GM12865 (cell line): ENCODE data around the gene PLCG1.
A peak's percentile ranks its signal among the peaks of the same experiment; 100 is the strongest.

Experiments used
- DNase-seq: peaks from one replicate; pipeline ENCODE4 v3.0.0; 2010; ENCODE audit warnings: low read depth
- H3K4me3 ChIP-seq: 2 replicates; pipeline ENCODE4 v1.5.1; 2011; ENCODE audit warnings: mild to moderate bottlenecking, low read depth, low read length, control low read depth
- TF ChIP-seq, protein P1 (sequence below): IDR thresholded peaks from 2 replicates; pipeline ENCODE4 v1.5.1; 2011; ENCODE audit warnings: low read length, control low read depth, low read depth, inconsistent platforms; ENCODE audit not compliant: insufficient read depth; ENCODE audit errors: missing control alignments

PLCG1 gene

GRCh38 chr20:41135187-41135887 lies 2.0 kb upstream of the PLCG1 start:
- no peak overlapping the region for H3K4me3 ChIP-seq
- TF ChIP-seq, protein P1, sequence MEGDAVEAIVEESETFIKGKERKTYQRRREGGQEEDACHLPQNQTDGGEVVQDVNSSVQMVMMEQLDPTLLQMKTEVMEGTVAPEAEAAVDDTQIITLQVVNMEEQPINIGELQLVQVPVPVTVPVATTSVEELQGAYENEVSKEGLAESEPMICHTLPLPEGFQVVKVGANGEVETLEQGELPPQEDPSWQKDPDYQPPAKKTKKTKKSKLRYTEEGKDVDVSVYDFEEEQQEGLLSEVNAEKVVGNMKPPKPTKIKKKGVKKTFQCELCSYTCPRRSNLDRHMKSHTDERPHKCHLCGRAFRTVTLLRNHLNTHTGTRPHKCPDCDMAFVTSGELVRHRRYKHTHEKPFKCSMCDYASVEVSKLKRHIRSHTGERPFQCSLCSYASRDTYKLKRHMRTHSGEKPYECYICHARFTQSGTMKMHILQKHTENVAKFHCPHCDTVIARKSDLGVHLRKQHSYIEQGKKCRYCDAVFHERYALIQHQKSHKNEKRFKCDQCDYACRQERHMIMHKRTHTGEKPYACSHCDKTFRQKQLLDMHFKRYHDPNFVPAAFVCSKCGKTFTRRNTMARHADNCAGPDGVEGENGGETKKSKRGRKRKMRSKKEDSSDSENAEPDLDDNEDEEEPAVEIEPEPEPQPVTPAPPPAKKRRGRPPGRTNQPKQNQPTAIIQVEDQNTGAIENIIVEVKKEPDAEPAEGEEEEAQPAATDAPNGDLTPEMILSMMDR = peak; percentile 82
- peak; percentile 71 for DNase-seq

GRCh38 chr20:41135888-41136679 lies 1.3 kb upstream of the PLCG1 start:
- TF ChIP-seq, protein P1 = no peak
- no peak for DNase-seq
- H3K4me3 ChIP-seq = peak overlapping the region; percentile 69

DNA sequence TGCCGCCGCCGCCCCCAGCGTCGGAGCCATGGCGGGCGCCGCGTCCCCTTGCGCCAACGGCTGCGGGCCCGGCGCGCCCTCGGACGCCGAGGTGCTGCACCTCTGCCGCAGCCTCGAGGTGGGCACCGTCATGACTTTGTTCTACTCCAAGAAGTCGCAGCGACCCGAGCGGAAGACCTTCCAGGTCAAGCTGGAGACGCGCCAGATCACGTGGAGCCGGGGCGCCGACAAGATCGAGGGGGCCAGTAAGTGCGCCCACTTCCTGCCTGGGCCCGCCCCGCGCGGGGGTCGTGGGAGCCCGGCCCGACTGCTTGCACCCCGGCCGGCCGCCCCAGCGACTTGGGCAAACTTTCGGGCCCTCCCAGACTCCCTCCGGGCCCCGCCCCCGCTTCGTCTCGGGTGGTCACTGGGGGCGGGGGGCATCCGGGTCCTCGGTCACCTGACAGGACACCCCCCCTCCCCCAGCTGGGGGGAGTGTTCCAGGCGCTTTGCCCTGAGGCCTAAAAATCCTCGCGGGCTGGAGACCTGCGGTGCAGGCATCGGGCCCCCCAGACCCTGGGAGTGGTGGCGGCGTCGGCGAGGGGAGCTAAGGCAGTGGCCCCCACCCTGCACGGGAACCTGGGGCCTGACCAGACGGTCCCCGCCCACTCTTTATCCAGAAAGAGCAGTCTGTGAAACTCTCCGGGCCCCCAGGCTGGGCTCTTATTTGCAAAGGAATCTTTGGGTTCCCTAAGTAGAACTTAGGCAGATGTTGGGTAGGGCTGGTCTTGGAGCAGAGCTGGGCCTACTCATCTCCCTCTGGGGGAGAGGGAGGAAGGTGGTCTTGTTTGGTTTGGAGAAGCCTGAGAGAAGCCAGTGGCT lies 501 bp downstream of the PLCG1 start:
- peak overlapping the region; percentile 82 for H3K4me3 ChIP-seq
- DNase-seq = peak; percentile 75
- TF ChIP-seq, protein P1 = no peak

DNA sequence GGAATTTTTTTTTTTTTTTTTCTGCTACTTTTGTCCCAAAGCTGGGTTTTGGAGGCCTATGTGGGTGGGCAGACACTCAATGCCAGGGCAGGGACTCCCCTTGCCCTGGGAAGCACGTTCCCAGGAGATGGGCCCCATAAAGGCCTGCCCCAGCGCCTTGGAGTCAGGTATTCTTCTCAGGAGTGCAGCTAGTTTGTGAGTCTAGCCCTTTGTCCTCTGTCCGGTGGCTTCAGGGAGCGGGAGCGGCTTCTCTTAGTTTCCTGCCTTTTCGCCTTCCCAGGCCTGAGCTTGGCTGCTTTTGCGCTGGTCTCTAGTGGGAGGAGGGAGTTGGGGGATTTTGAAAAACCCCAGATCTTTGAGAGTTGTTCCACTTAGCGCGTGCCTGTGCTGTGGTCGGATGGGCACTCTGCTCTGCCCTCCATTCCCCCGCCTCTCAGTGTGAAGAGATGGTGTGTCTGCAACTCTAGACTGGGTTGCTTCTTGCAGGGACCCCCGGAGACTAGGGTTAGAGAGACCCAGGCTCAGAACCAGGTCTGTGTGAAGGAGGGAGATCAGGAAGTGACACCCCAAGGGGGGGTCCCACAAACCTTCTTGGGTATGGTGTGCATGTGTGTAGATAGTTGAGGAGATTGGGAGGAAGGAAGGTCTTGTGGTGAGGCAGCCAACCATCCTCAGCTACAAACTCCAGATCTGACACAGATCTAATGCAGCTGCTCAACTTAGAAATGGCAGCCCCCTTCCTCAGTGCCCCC lies 1.3 kb downstream of the PLCG1 start:
- TF ChIP-seq, protein P1 = no peak
- DNase-seq = peak; percentile 49
- peak overlapping the region; percentile 82 for H3K4me3 ChIP-seq

DNA sequence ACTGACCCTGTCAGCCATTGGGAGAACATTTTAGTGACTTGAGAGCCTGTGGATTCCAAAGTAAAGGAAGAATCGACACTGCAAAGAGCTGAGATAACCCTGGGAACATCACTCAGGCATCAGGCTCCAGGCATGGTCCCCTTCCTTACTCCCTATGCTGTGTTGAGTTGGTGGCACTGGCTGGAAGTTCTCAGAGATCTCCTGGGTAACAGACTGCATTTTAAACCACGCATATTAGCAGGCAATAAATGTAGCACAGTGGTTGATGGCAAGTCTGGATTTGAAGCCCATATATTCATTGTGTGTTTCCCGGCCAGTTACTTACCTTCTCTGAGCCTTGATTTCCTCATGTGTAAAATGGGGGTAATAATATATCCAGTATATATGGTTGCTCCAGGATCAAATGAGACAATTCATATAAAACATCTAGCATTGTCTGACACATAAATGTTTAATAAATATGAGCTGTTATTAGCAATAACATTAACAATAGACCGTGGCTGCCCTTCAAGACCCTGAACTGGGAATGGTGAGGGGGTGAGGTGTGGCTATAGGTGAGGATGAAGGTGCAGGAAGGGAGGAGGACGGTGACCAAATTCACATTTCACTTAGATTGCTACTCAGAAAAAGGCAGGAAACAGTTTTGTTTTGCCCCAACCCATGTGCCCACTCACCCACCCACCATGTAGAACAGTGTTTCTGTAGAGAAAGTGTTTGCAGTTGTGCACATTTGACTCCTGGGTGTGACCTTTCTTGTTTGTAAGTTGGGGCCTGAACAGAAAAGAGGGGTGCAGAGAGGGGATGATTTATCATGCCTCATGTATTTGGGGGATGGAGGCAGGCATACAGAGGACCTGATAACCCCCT lies 2.1 kb downstream of the PLCG1 start:
- TF ChIP-seq, protein P1 = no peak
- no peak for DNase-seq
- peak overlapping the region; percentile 82 for H3K4me3 ChIP-seq
